ENCODE data around the gene TUBA4A.

- TF ChIP-seq POLR2AphosphoS5 (IDR thresholded peaks at IDR 0.05; ENCODE audit: low read depth, low read length) = no peak
- no peak for TF ChIP-seq POLR2A (IDR thresholded peaks at IDR 0.05; ENCODE audit: low read depth, low read length)
These were observed 7.2 kb downstream of the TUBA4A start for GRCh38 chr2:219246559-219246958.

All from GM12891 (cell line).